ENCODE data around the gene ASTL.

ASTL gene

GRCh38 chr2:96170626-96171025 is 32.3 kb upstream of the ASTL start:
- TF ChIP-seq CTCF (conservative IDR thresholded peaks at IDR 0.05; ENCODE audit: control insufficient read depth, insufficient read depth, low read depth, low read length) = no peak
- no peak for DNase-seq (ENCODE audit: low read depth)
- no peak overlapping the region for H3K4me3 ChIP-seq (ENCODE audit: control insufficient read depth, low read depth, low read length)

- no peak overlapping the region for H3K4me3 ChIP-seq (ENCODE audit: control insufficient read depth, low read depth, low read length)
- no peak for DNase-seq (ENCODE audit: low read depth)
- no peak for TF ChIP-seq CTCF (conservative IDR thresholded peaks at IDR 0.05; ENCODE audit: control insufficient read depth, insufficient read depth, low read depth, low read length)
Measured at GRCh38 chr2:96169868-96170507, 31.7 kb upstream of the ASTL start.

- no peak for TF ChIP-seq CTCF (conservative IDR thresholded peaks at IDR 0.05; ENCODE audit: control insufficient read depth, insufficient read depth, low read depth, low read length)
- no peak for DNase-seq (ENCODE audit: low read depth)
- H3K4me3 ChIP-seq (ENCODE audit: control insufficient read depth, low read depth, low read length) = no peak overlapping the region
Measured at GRCh38 chr2:96167407-96168013, 29.2 kb upstream of the ASTL start.

GRCh38 chr2:96164459-96165184 is 26.3 kb upstream of the ASTL start:
- H3K4me3 ChIP-seq (ENCODE audit: control insufficient read depth, low read depth, low read length) = no peak overlapping the region
- no peak for TF ChIP-seq CTCF (conservative IDR thresholded peaks at IDR 0.05; ENCODE audit: control insufficient read depth, insufficient read depth, low read depth, low read length)
- DNase-seq (ENCODE audit: low read depth) = no peak

GRCh38 chr2:96163768-96164429 is 25.6 kb upstream of the ASTL start:
- DNase-seq (ENCODE audit: low read depth) = no peak
- H3K4me3 ChIP-seq (ENCODE audit: control insufficient read depth, low read depth, low read length) = no peak overlapping the region
- TF ChIP-seq CTCF (conservative IDR thresholded peaks at IDR 0.05; ENCODE audit: control insufficient read depth, insufficient read depth, low read depth, low read length) = no peak

- no peak overlapping the region for H3K4me3 ChIP-seq (ENCODE audit: control insufficient read depth, low read depth, low read length)
- no peak for DNase-seq (ENCODE audit: low read depth)
- TF ChIP-seq CTCF (conservative IDR thresholded peaks at IDR 0.05; ENCODE audit: control insufficient read depth, insufficient read depth, low read depth, low read length) = no peak
Measured at GRCh38 chr2:96163415-96163767, 25.1 kb upstream of the ASTL start.
